PC-3 (cell line): ENCODE data around the gene DNPEP. TPM values are rescaled to one million over a fixed set of nuclear protein-coding genes. Genes with fewer than 3 reads are reported as not detected.
A peak's percentile ranks its signal among the peaks of the same experiment; 100 is the strongest.

Experiments used
- ATAC-seq: fragments of 200-7000 bp; cut with Tn5 transposase; 2 replicates; pipeline ENCODE4 v1.9.1; 2020; ENCODE audit warnings: mild to moderate bottlenecking, moderate library complexity
- BruUV-seq: library from RNA; stranded (reverse); fragments of 400-500 nt; replicated peaks from 2 replicates; lab custom pipeline; 2021; lab: Mats Ljungman, UMichigan
- CTCF ChIA-PET: fragments of 300-600 bp; sonication (Branson Sonifier 250); formaldehyde crosslinking; loops from one replicate; lab custom pipeline; 2022; ENCODE audit warnings: antibody characterized with exemption; lab: Charles Lee
- POLR2A ChIA-PET: fragments of 300-600 bp; sonication (Branson Sonifier 250); formaldehyde crosslinking; loops from one replicate; lab custom pipeline; 2022; ENCODE audit warnings: antibody characterized with exemption; ENCODE audit not compliant: unreplicated experiment; lab: Charles Lee
- DNase-seq: peaks from one replicate; pipeline ENCODE4 v3.0.0-alpha.2; 2015
- H2AFZ ChIP-seq: fragments of 300-600 bp; sonication (generic); 2 replicates; pipeline ENCODE4 v1.6.0; 2016; ENCODE audit warnings: antibody characterized with exemption, low read length
- H3F3A ChIP-seq: fragments of 300-600 bp; sonication (generic); one replicate; pipeline ENCODE4 v1.6.0; 2017; ENCODE audit warnings: antibody characterized with exemption, low read length, control low read depth, mild to moderate bottlenecking; ENCODE audit not compliant: unreplicated experiment
- H3K27ac ChIP-seq: fragments of 300-600 bp; sonication (generic); 2 replicates; pipeline ENCODE4 v1.5.1; 2016; ENCODE audit warnings: mild to moderate bottlenecking, low read length
- H3K27me3 ChIP-seq: fragments of 300-600 bp; sonication (generic); 2 replicates; pipeline ENCODE4 v1.6.1; 2016; ENCODE audit warnings: low read length, mixed read lengths
- H3K36me3 ChIP-seq: fragments of 300-600 bp; sonication (generic); 2 replicates; pipeline ENCODE4 v1.6.1; 2016; ENCODE audit warnings: low read depth, mixed run types, low read length, mixed read lengths
- H3K4me1 ChIP-seq: fragments of 300-600 bp; sonication (generic); 2 replicates; pipeline ENCODE4 v1.5.1; 2016; ENCODE audit warnings: low read length; ENCODE audit not compliant: insufficient read depth
- H3K4me2 ChIP-seq: fragments of 300-600 bp; sonication (generic); 2 replicates; pipeline ENCODE4 v1.6.0; 2016; ENCODE audit warnings: low read length
- H3K4me3 ChIP-seq: fragments of 300-600 bp; sonication (generic); 2 replicates; pipeline ENCODE4 v1.5.1; 2016; ENCODE audit warnings: mild to moderate bottlenecking, low read length, mixed read lengths
- H3K79me2 ChIP-seq: fragments of 300-600 bp; sonication (generic); 2 replicates; pipeline ENCODE4 v1.6.1; 2017; ENCODE audit warnings: low read length, mixed read lengths
- H3K9ac ChIP-seq: fragments of 300-600 bp; sonication (generic); 2 replicates; pipeline ENCODE4 v1.6.0; 2016; ENCODE audit warnings: mild to moderate bottlenecking, low read length
- H3K9me2 ChIP-seq: fragments of 300-600 bp; sonication (generic); replicated peaks from 2 replicates; pipeline ENCODE4 v1.6.1; 2016; ENCODE audit warnings: mixed run types, low read length, mixed read lengths
- H3K9me3 ChIP-seq: fragments of 300-600 bp; sonication (generic); 2 replicates; pipeline ENCODE4 v1.6.1; 2016; ENCODE audit warnings: low read length, mixed read lengths
- H4K20me1 ChIP-seq: fragments of 300-600 bp; sonication (generic); 2 replicates; pipeline ENCODE4 v1.6.1; 2016; ENCODE audit warnings: low read length, mixed read lengths
- CTCF ChIP-seq: fragments of 300-600 bp; sonication (generic); conservative IDR thresholded peaks from 2 replicates; pipeline ENCODE4 v1.5.1; 2017; ENCODE audit warnings: antibody characterized with exemption, low read depth, mild to moderate bottlenecking, low read length
- EZH2 ChIP-seq: fragments of 300-600 bp; sonication (generic); IDR thresholded peaks from one replicate; pipeline ENCODE4 v1.6.1; 2017; ENCODE audit warnings: antibody characterized with exemption, mild to moderate bottlenecking, low read length; ENCODE audit not compliant: unreplicated experiment
- EZH2phosphoT487 ChIP-seq: fragments of 300-600 bp; sonication (generic); IDR thresholded peaks from 2 replicates; pipeline ENCODE4 v1.6.1; 2018; ENCODE audit warnings: mild to moderate bottlenecking, antibody characterized with exemption, low read length, borderline replicate concordance
- intact Hi-C: fragments of 100-400 bp; cut with micrococcal nuclease; formaldehyde crosslinking; loops from 2 replicates; pipeline ENCODE4 v1.9.0; 2023
- total RNA-seq: library from RNA; depleted of rRNA; stranded (reverse); fragments of >200 nt; gene quantifications from 2 replicates; pipeline ENCODE4 v1.2.3, GENCODE V29; 2014

DNPEP gene
- total RNA-seq, 1 experiment from 2014 or later, result 114 TPM

GRCh38 chr2:219350710-219351221, 36.9 kb downstream of the DNPEP start:
- intact Hi-C loops, result no loop called here
- Histone ChIP-seq H3K36me3 (no peaks in the 10 kb centered on the region), H3K9ac (no peak overlapping the region), H3K79me2 (no peaks in the 10 kb centered on the region), H3F3A (no peaks in the 10 kb centered on the region), H2AFZ (no peak overlapping the region), H4K20me1 (no peaks in the 10 kb centered on the region), H3K4me2 (no peak overlapping the region), H3K9me3 (no peaks in the 10 kb centered on the region), H3K4me3 (no peak overlapping the region), H3K4me1 (no peaks in the 10 kb centered on the region), H3K27ac (no peak overlapping the region), H3K27me3 (no peaks in the 10 kb centered on the region), H3K9me2 (no peaks in the 10 kb centered on the region)
- no TSS peak for BruUV-seq
- CTCF ChIA-PET, result interaction anchor here (0.6 kb wide), 1 partner anchor 93 kb away, joined by 3 read pairs; no protein-coding TSS in a partner anchor
- ATAC-seq (no peak), DNase-seq (no peak)
- POLR2A ChIA-PET, result interaction anchor here (0.6 kb wide), 1 partner anchor 37 kb away, joined by 12 read pairs; no protein-coding TSS in a partner anchor
- TF ChIP-seq CTCF (no peak), EZH2 (no peak), EZH2phosphoT487 (no peak)

DNA sequence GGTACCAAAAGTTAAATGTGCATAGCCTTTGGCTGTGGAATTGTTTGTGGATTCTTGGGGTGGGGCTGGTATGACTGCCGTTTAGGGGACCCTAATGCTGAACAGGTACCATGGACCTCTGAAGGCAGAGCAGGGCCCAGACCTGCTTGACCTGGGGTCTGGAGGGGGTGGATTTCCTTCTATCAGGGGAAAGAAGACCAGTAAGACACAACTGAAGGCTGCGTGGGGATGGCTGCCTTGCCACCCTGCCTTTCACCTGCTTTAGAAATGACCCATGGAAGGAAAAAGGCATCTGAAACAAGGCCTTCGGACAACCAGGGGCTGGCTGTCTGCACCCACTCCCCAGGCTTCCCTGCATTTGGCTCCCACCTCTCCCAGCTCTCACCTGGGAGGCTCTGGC, 37.5 kb downstream of the DNPEP start:
- no peak for TF ChIP-seq CTCF
- no peak for TF ChIP-seq EZH2
- no peak for TF ChIP-seq EZH2phosphoT487
- ATAC-seq (no peak), DNase-seq (no peak)
- Histone ChIP-seq H3F3A (no peaks in the 10 kb centered on the region), H3K4me1 (no peaks in the 10 kb centered on the region), H3K27me3 (no peaks in the 10 kb centered on the region), H3K9me2 (no peaks in the 10 kb centered on the region), H3K9me3 (no peaks in the 10 kb centered on the region), H3K4me2 (no peak overlapping the region), H3K27ac (no peak overlapping the region), H3K36me3 (no peaks in the 10 kb centered on the region), H2AFZ (no peak overlapping the region), H3K9ac (no peak overlapping the region), H3K4me3 (no peak overlapping the region), H4K20me1 (no peaks in the 10 kb centered on the region), H3K79me2 (no peaks in the 10 kb centered on the region)
- no TSS peak for BruUV-seq
- ChIA-PET POLR2A (interaction anchor here (0.6 kb wide), 1 partner anchor 238 kb away, joined by 6 read pairs; no protein-coding TSS in a partner anchor), CTCF (interaction anchor here (1.0 kb wide), 1 partner anchor 25 kb away, joined by 3 read pairs; no protein-coding TSS in a partner anchor)
- intact Hi-C loops, result no loop called here

GRCh38 chr2:219344751-219345430, 42.8 kb downstream of the DNPEP start:
- H3K4me2 ChIP-seq, result no peak overlapping the region
- no peaks in the 10 kb centered on the region for H4K20me1 ChIP-seq
- CTCF ChIA-PET, result interaction anchor here (0.5 to 0.7 kb wide), 2 partner anchors 106 to 167 kb away, joined by 3 to 5 read pairs; no protein-coding TSS in a partner anchor
- no peaks in the 10 kb centered on the region for H3K4me1 ChIP-seq
- H3K9me2 ChIP-seq, result no peaks in the 10 kb centered on the region
- intact Hi-C loops, result no loop called here
- H3K27me3 ChIP-seq, result no peaks in the 10 kb centered on the region; the same call in 1 of the 2 replicates
- POLR2A ChIA-PET, result no interaction called here
- no peak overlapping the region for H3K9ac ChIP-seq
- no peaks in the 10 kb centered on the region for H3K9me3 ChIP-seq
- DNase-seq, result peak; percentile 18
- no peak for ATAC-seq
- TF ChIP-seq EZH2phosphoT487 (no peak), EZH2 (no peak), CTCF (no peak)
- H2AFZ ChIP-seq, result no peak overlapping the region
- no peaks in the 10 kb centered on the region for H3K79me2 ChIP-seq
- no peak overlapping the region for H3K4me3 ChIP-seq
- no TSS peak for BruUV-seq
- H3F3A ChIP-seq, result no peaks in the 10 kb centered on the region
- no peak overlapping the region for H3K27ac ChIP-seq
- H3K36me3 ChIP-seq, result no peaks in the 10 kb centered on the region
